Tibial nerve (tissue), 3 donors: Measurements from ENCODE around the gene ASXL2.

Experiments used
- CTCF ChIP-seq, 5 experiments: fragments of 200-600 bp in 3 of 5; fragments of 450-650 bp in 2 of 5; sonication (generic) in 3 of 5; IDR thresholded peaks; one replicate each; pipeline ENCODE4 v1.5.1; 2016 to 2019; ENCODE audit warnings: antibody characterized with exemption in 5 of 5, mild to moderate bottlenecking in 3 of 5, moderate library complexity in 2 of 5
- POLR2A ChIP-seq, 2 donors: fragments of 450-650 bp; IDR thresholded peaks; one replicate each; pipeline ENCODE4 v1.6.1; 2017; ENCODE audit warnings: antibody characterized with exemption in 2 of 2, mild to moderate bottlenecking in 2 of 2, moderate library complexity in 2 of 2

- TF ChIP-seq CTCF (IDR thresholded peaks at IDR 0.05) (no peak), POLR2A (IDR thresholded peaks at IDR 0.05) (no peak)
Measured at GRCh38 chr2:25824216-25824615, 54.1 kb downstream of the ASXL2 start.
